Naive thymus-derived CD8-positive, alpha-beta T cell (primary cell): Measurements from ENCODE around the gene FBH1. TPM values are rescaled to one million over a fixed set of nuclear protein-coding genes. Genes with fewer than 3 reads are reported as not detected.

ENCODE experiments used
- ATAC-seq, 2 donors: fragments of 150-1000 bp; cut with Tn5 transposase in 1 of 2; sonication (Bioruptor Pico), chemical (Tn5 transposase) in 1 of 2; 1 replicate in 1 of 2; 2 replicates in 1 of 2; pipeline ENCODE4 v1.10.0; 2021; ENCODE audit warnings: mild to moderate bottlenecking in 2 of 2, moderate library complexity in 2 of 2
- POLR2A ChIA-PET: fragments of 350-600 bp; sonication (Branson Sonifier 250); formaldehyde crosslinking; loops from one replicate; lab custom pipeline; 2021; ENCODE audit warnings: antibody characterized with exemption; lab: Charles Lee
- DNase-seq, 10 donors: peaks; one replicate each; pipeline versions ENCODE4 v3.0.0 to v3.0.0-alpha.2; 2020 to 2022
- H3K27ac Mint-ChIP-seq, 10 donors: one replicate each; pipeline ENCODE4 v1.8.0; 2020 to 2022; ENCODE audit warnings: mild to moderate bottlenecking in 10 of 10, mixed read lengths in 10 of 10, moderate library complexity in 4 of 10, inconsistent platforms in 1 of 10
- H3K27me3 Mint-ChIP-seq, 5 donors: one replicate each; pipeline ENCODE4 v1.8.0; 2021 to 2022; ENCODE audit warnings: mixed read lengths in 5 of 5
- H3K36me3 Mint-ChIP-seq, 3 donors: one replicate each; pipeline ENCODE4 v1.8.0; 2020 to 2022; ENCODE audit warnings: mixed read lengths in 3 of 3, mild to moderate bottlenecking in 2 of 3, inconsistent platforms in 1 of 3
- H3K4me1 Mint-ChIP-seq, 4 donors: one replicate each; pipeline ENCODE4 v1.8.0; 2021 to 2022; ENCODE audit warnings: mixed read lengths in 4 of 4
- H3K4me3 Mint-ChIP-seq, 10 donors: one replicate each; pipeline ENCODE4 v1.8.0; 2020 to 2022; ENCODE audit warnings: mild to moderate bottlenecking in 10 of 10, mixed read lengths in 10 of 10, moderate library complexity in 6 of 10, inconsistent platforms in 1 of 10
- H3K9me3 Mint-ChIP-seq, 9 donors: one replicate each; pipeline ENCODE4 v1.8.0; 2020 to 2022; ENCODE audit warnings: mixed read lengths in 9 of 9, mild to moderate bottlenecking in 3 of 9, inconsistent platforms in 1 of 9, moderate library complexity in 1 of 9
- polyA plus RNA-seq, 3 donors: library from polyadenylated mRNA; unstranded; fragments of 300-500 nt; fragmentation: Illumina TruSeq; gene quantifications; one replicate each; pipeline ENCODE4 v1.2.3, GENCODE V29; 2021
- total RNA-seq, 8 experiments: library from RNA in 2 of 8; stranded (reverse) in 2 of 8; gene quantifications; one replicate each; pipeline ENCODE4 v1.2.3 and lab custom pipeline; 2021 to 2026

FBH1 gene
- total and polyA plus RNA-seq, 5 experiments from 2014 or later: 48.4 to 94.1 (median 76.5) TPM

- Mint-ChIP-seq H3K9me3 (no peaks in the 10 kb centered on the region), H3K27ac (no peak overlapping the region), H3K4me3 (no peak overlapping the region), H3K36me3 (peaks cover 5 to 79% (median 22%) of the 10 kb centered on the region in 3 donors), H3K27me3 (no peaks in the 10 kb centered on the region), H3K4me1 (peaks cover 4 to 17% (median 9%) of the 10 kb centered on the region in 4 donors)
- no peak for DNase-seq
- no peak for ATAC-seq
- POLR2A ChIA-PET: no interaction called here
These were observed 7.1 kb upstream of the FBH1 start for GRCh38 chr10:5882961-5883360.

- no peak overlapping the region for H3K27ac Mint-ChIP-seq
- POLR2A ChIA-PET: interaction anchor here (0.7 to 1.4 kb wide), 2 partner anchors 72 kb away, joined by 3 read pairs; partner anchors contain the start of gene GDI2
- H3K4me3 Mint-ChIP-seq: no peak overlapping the region
- H3K4me1 Mint-ChIP-seq: peaks cover 12 to 28% (median 19%) of the 10 kb centered on the region in 4 donors
- DNase-seq: no peak
- no peaks in the 10 kb centered on the region for H3K9me3 Mint-ChIP-seq
- no peaks in the 10 kb centered on the region for H3K27me3 Mint-ChIP-seq
- H3K36me3 Mint-ChIP-seq: peaks cover 5 to 54% (median 18%) of the 10 kb centered on the region in 3 donors
- no peak for ATAC-seq
These were observed 4.4 kb upstream of the FBH1 start for GRCh38 chr10:5885619-5886018.

GRCh38 chr10:5887029-5887428 lies 3.0 kb upstream of the FBH1 start:
- no peak for ATAC-seq
- POLR2A ChIA-PET: interaction anchor here (0.6 to 0.7 kb wide), 3 partner anchors 74 to 222 kb away, joined by 3 to 5 read pairs (median 5); partner anchors contain the start of gene GDI2
- H3K4me1 Mint-ChIP-seq: peaks cover 22 to 42% (median 32%) of the 10 kb centered on the region in 4 donors

GRCh38 chr10:5887641-5888040 lies 2.4 kb upstream of the FBH1 start:
- Mint-ChIP-seq H3K27ac (peak overlapping the region in 1 of 10 donors; percentile 68), H3K9me3 (no peaks in the 10 kb centered on the region), H3K36me3 (peaks cover 5 to 38% (median 14%) of the 10 kb centered on the region in 3 donors), H3K4me3 (peak overlapping the region in 5 of 10 donors; percentile 88 to 95 (median 92)), H3K27me3 (no peaks in the 10 kb centered on the region), H3K4me1 (peaks cover 25 to 48% (median 38%) of the 10 kb centered on the region in 4 donors)
- no peak for ATAC-seq
- no peak for DNase-seq
- POLR2A ChIA-PET: interaction anchor here (1.1 to 1.6 kb wide), 3 partner anchors 72 to 111 kb away, joined by 3 to 9 read pairs (median 3); partner anchors contain the start of gene GDI2

More at GRCh38 chr10:5887029-5887428, 3.0 kb upstream of the FBH1 start:
- H3K27ac Mint-ChIP-seq: no peak overlapping the region
- peaks cover 5 to 44% (median 18%) of the 10 kb centered on the region in 3 donors for H3K36me3 Mint-ChIP-seq
- H3K27me3 Mint-ChIP-seq: no peaks in the 10 kb centered on the region
- no peak for DNase-seq
- peak overlapping the region in 1 of 10 donors; percentile 52 for H3K4me3 Mint-ChIP-seq
- H3K9me3 Mint-ChIP-seq: no peaks in the 10 kb centered on the region

GRCh38 chr10:5888351-5888750 lies 1.7 kb upstream of the FBH1 start:
- peak overlapping the region in 9 of 10 donors; percentile 45 to 89 (median 81) for H3K27ac Mint-ChIP-seq
- no peaks in the 10 kb centered on the region for H3K27me3 Mint-ChIP-seq
- H3K9me3 Mint-ChIP-seq: no peaks in the 10 kb centered on the region
- peak overlapping the region; percentile 81 to 97 (median 92) for H3K4me3 Mint-ChIP-seq
- H3K36me3 Mint-ChIP-seq: peaks cover 5 to 32% (median 11%) of the 10 kb centered on the region in 3 donors
- H3K4me1 Mint-ChIP-seq: peaks cover 26 to 51% (median 43%) of the 10 kb centered on the region in 4 donors
- DNase-seq (peak in 1 of 10 donors; percentile 5), ATAC-seq (no peak)
- POLR2A ChIA-PET: interaction anchor here (1.1 to 1.6 kb wide), 3 partner anchors 72 to 112 kb away, joined by 3 to 9 read pairs (median 3); partner anchors contain the start of gene GDI2

GRCh38 chr10:5888843-5889623 lies 1.0 kb upstream of the FBH1 start:
- DNase-seq (peak; percentile 16 to 68 (median 40)), ATAC-seq (peak; percentile 26 to 43)
- POLR2A ChIA-PET: interaction anchor here (0.5 to 1.9 kb wide), 11 partner anchors 15 to 314 kb away, joined by 3 to 20 read pairs (median 4); partner anchors contain the start of genes GDI2, IL15RA, PFKFB3 and TASOR2
- H3K36me3 Mint-ChIP-seq: peaks cover 5 to 29% (median 7%) of the 10 kb centered on the region in 3 donors
- H3K4me3 Mint-ChIP-seq: peak overlapping the region; percentile 85 to 97 (median 93)
- peak overlapping the region; percentile 45 to 89 (median 79) for H3K27ac Mint-ChIP-seq
- no peaks in the 10 kb centered on the region for H3K27me3 Mint-ChIP-seq
- H3K9me3 Mint-ChIP-seq: no peaks in the 10 kb centered on the region
- H3K4me1 Mint-ChIP-seq: peaks cover 28 to 54% (median 47%) of the 10 kb centered on the region in 4 donors

- no peaks in the 10 kb centered on the region for H3K9me3 Mint-ChIP-seq
- peaks cover 32 to 60% (median 57%) of the 10 kb centered on the region in 4 donors for H3K4me1 Mint-ChIP-seq
- POLR2A ChIA-PET: interaction anchor here (0.6 to 1.9 kb wide), 13 partner anchors 14 to 1302 kb away, joined by 3 to 20 read pairs (median 4); partner anchors contain the start of genes GDI2, IL15RA, PFKFB3 and TASOR2
- peak overlapping the region; percentile 75 to 92 (median 85) for H3K27ac Mint-ChIP-seq
- peak overlapping the region; percentile 81 to 96 (median 94) for H3K4me3 Mint-ChIP-seq
- peaks cover 3 to 34% (median 5%) of the 10 kb centered on the region in 3 donors for H3K36me3 Mint-ChIP-seq
- H3K27me3 Mint-ChIP-seq: no peaks in the 10 kb centered on the region
- ATAC-seq (peak; percentile 2 to 7), DNase-seq (peak in 4 of 10 donors; percentile 7 to 32 (median 14))
These were observed 441 bp downstream of the FBH1 start for GRCh38 chr10:5890452-5890915.

GRCh38 chr10:5891009-5891408 lies 966 bp downstream of the FBH1 start:
- Mint-ChIP-seq H3K36me3 (peaks cover 0 to 34% (median under 1%) of the 10 kb centered on the region in 3 donors), H3K27me3 (no peaks in the 10 kb centered on the region), H3K4me3 (peak overlapping the region; percentile 81 to 96 (median 94)), H3K27ac (peak overlapping the region; percentile 43 to 92 (median 84)), H3K9me3 (no peaks in the 10 kb centered on the region), H3K4me1 (peaks cover 37 to 65% (median 61%) of the 10 kb centered on the region in 4 donors)
- DNase-seq (no peak), ATAC-seq (no peak)
- POLR2A ChIA-PET: interaction anchor here (0.7 to 1.8 kb wide), 2 partner anchors 17 to 77 kb away, joined by 3 to 20 read pairs; partner anchors contain the start of gene GDI2

GRCh38 chr10:5892007-5892406 lies 2.0 kb downstream of the FBH1 start:
- Mint-ChIP-seq H3K27me3 (no peaks in the 10 kb centered on the region), H3K9me3 (no peaks in the 10 kb centered on the region), H3K27ac (peak overlapping the region in 5 of 10 donors; percentile 17 to 74 (median 24)), H3K36me3 (peaks cover 0 to 31% (median 0%) of the 10 kb centered on the region in 3 donors), H3K4me3 (peak overlapping the region in 9 of 10 donors; percentile 27 to 94 (median 57)), H3K4me1 (peaks cover 40 to 75% (median 67%) of the 10 kb centered on the region in 4 donors)
- ATAC-seq (no peak), DNase-seq (no peak)
- POLR2A ChIA-PET: interaction anchor here (0.5 kb wide), 1 partner anchor 1519 kb away, joined by 3 read pairs; the partner anchor contains the start of gene SFMBT2

- peak overlapping the region in 1 of 10 donors; percentile 37 for H3K27ac Mint-ChIP-seq
- H3K9me3 Mint-ChIP-seq: peaks cover 0 to 10% (median 0%) of the 10 kb centered on the region in 9 donors
- peaks cover 10 to 38% (median 13%) of the 10 kb centered on the region in 3 donors for H3K36me3 Mint-ChIP-seq
- H3K27me3 Mint-ChIP-seq: no peaks in the 10 kb centered on the region
- no peak for DNase-seq
- H3K4me1 Mint-ChIP-seq: peaks cover 35 to 71% (median 62%) of the 10 kb centered on the region in 4 donors
- no peak for ATAC-seq
- POLR2A ChIA-PET: interaction anchor here (0.6 to 1.2 kb wide), 2 partner anchors 8 to 83 kb away, joined by 3 to 4 read pairs; no protein-coding TSS in a partner anchor
- peak overlapping the region in 2 of 10 donors; percentile 55 to 64 for H3K4me3 Mint-ChIP-seq
These were observed 3.3 kb downstream of the FBH1 start for GRCh38 chr10:5893321-5893720.

GRCh38 chr10:5894403-5894802 lies 4.4 kb downstream of the FBH1 start:
- Mint-ChIP-seq H3K36me3 (peaks cover 10 to 41% (median 15%) of the 10 kb centered on the region in 3 donors), H3K27ac (peak overlapping the region in 1 of 10 donors; percentile 79), H3K27me3 (no peaks in the 10 kb centered on the region), H3K9me3 (peaks cover 0 to 10% (median 0%) of the 10 kb centered on the region in 9 donors), H3K4me3 (no peak overlapping the region), H3K4me1 (peaks cover 30 to 72% (median 59%) of the 10 kb centered on the region in 4 donors)
- POLR2A ChIA-PET: interaction anchor here (0.6 to 1.2 kb wide), 2 partner anchors 82 to 192 kb away, joined by 3 to 4 read pairs; no protein-coding TSS in a partner anchor
- ATAC-seq: no peak
- no peak for DNase-seq

GRCh38 chr10:5894873-5895272 lies 4.8 kb downstream of the FBH1 start:
- H3K9me3 Mint-ChIP-seq: peaks cover 0 to 10% (median 0%) of the 10 kb centered on the region in 9 donors
- H3K4me3 Mint-ChIP-seq: no peak overlapping the region
- no peaks in the 10 kb centered on the region for H3K27me3 Mint-ChIP-seq
- peak overlapping the region in 2 of 10 donors; percentile 70 to 79 for H3K27ac Mint-ChIP-seq
- peaks cover 30 to 74% (median 59%) of the 10 kb centered on the region in 4 donors for H3K4me1 Mint-ChIP-seq
- DNase-seq (no peak), ATAC-seq (no peak)
- H3K36me3 Mint-ChIP-seq: peaks cover 10 to 41% (median 15%) of the 10 kb centered on the region in 3 donors
- POLR2A ChIA-PET: interaction anchor here (0.6 kb wide), 1 partner anchor 193 kb away, joined by 4 read pairs; no protein-coding TSS in a partner anchor
